ENCODE measurements around the gene PHACTR2.
A peak's percentile ranks its signal among the peaks of the same experiment; 100 is the strongest.

Gene PHACTR2

GRCh38 chr6:143742070-143742954 is 64.5 kb downstream of the PHACTR2 start:
- in situ Hi-C loops (cut with HindIII; ENCODE audit: low pct_unique_long_range_greater_than_20kb, low sequenced_read_pairs): no loop called here
- DNase-seq (ENCODE audit: low read depth in 1 of 2, low spot score in 1 of 2): no peak
- no peak for TF ChIP-seq JUND (IDR thresholded peaks at IDR 0.05; ENCODE audit: low read depth)

GRCh38 chr6:143742955-143743255 is 65.1 kb downstream of the PHACTR2 start:
- DNase-seq (ENCODE audit: low read depth in 1 of 2, low spot score in 1 of 2): no peak
- in situ Hi-C loops (cut with HindIII; ENCODE audit: low pct_unique_long_range_greater_than_20kb, low sequenced_read_pairs): no loop called here
- no peak for TF ChIP-seq JUND (IDR thresholded peaks at IDR 0.05; ENCODE audit: low read depth)

- no peak for TF ChIP-seq JUND (IDR thresholded peaks at IDR 0.05; ENCODE audit: low read depth)
- DNase-seq (ENCODE audit: low read depth in 1 of 2, low spot score in 1 of 2): peak in 1 of 2 experiments; percentile 42
- in situ Hi-C loops (cut with HindIII; ENCODE audit: low pct_unique_long_range_greater_than_20kb, low sequenced_read_pairs): no loop called here
Measured at GRCh38 chr6:143743301-143744166, 65.8 kb downstream of the PHACTR2 start.

DNA sequence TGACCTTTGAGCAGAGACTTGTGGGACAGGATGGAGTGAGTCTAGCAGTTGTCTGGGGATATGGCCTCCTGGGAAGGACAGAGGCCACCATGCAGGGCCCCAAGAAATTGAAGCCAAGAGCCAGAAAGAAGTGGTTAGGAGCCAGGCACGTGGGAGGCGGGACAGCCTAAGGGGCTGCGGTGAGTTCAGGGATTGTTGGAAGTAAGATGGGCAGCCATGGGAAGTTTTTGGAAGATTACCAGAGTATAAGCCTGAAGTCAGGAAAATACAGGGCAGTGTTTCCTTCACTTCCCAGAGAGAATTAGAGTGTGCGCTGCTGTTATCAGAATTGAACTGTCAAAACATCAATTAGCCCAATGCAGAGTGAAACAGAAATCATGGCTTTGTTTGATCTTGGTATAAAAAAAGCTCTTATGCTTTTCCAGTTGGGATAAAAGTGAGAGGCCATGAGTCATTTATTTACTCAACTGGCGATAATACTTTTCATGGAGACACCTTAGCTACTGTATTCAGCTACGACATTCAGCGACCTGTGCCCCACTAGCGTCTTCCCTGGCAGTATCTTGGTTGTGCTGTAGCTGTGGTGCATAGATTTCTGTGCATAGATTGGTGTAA is 66.9 kb downstream of the PHACTR2 start:
- in situ Hi-C loops (cut with HindIII; ENCODE audit: low pct_unique_long_range_greater_than_20kb, low sequenced_read_pairs): no loop called here
- no peak for DNase-seq (ENCODE audit: low read depth in 1 of 2, low spot score in 1 of 2)
- TF ChIP-seq JUND (IDR thresholded peaks at IDR 0.05; ENCODE audit: low read depth): no peak

GRCh38 chr6:143745166-143746133 is 67.7 kb downstream of the PHACTR2 start:
- in situ Hi-C loops (cut with HindIII; ENCODE audit: low pct_unique_long_range_greater_than_20kb, low sequenced_read_pairs): no loop called here
- peak in 1 of 2 experiments; percentile 90 for DNase-seq (ENCODE audit: low read depth in 1 of 2, low spot score in 1 of 2)
- TF ChIP-seq JUND (IDR thresholded peaks at IDR 0.05; ENCODE audit: low read depth): no peak

DNA sequence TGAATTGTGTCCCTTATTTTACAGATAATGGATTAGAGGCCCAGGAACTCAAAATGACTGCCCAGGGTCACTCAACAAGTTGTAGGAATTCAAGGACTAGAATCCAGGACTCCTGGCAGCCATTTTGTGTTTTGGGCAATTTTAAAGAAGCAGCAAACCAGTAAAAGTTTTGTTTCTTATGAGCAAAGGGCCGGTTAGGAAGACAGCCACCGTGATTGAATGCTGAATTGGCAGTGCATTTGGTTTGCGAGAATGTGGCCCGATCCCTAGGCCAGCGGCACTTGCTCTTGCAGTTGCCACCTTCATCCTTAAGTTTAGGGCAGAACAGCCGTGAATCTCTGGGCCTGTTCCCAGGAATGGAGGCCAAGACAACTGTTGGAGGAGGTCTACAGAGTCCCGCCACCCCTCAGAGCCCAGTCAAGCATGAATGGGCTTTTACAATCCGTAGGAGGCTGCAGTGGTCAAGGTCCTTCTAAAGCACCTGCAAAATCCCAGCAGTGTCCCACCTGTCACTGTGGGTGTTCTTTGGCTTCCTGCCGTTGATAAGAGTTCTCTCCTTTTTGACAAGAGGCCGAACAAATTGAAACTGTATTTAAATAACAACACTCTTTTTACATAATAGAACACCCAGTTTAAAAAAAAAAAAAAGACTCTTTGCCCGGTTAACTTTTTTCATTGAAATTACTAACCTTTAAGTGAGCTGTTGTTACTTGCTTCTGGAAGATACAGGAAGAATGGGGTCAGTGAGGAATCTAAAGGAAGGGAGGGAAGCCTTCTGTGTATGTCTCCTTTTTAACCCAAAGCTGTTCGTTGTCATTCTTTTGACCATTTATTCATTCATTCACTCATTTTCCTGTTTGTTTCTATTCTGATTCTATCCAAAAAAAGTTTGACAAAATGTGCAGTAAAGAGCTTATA is 68.7 kb downstream of the PHACTR2 start:
- in situ Hi-C loops (cut with HindIII; ENCODE audit: low pct_unique_long_range_greater_than_20kb, low sequenced_read_pairs): no loop called here
- no peak for TF ChIP-seq JUND (IDR thresholded peaks at IDR 0.05; ENCODE audit: low read depth)
- DNase-seq (ENCODE audit: low read depth in 1 of 2, low spot score in 1 of 2): peak in 1 of 2 experiments; percentile 4

DNA sequence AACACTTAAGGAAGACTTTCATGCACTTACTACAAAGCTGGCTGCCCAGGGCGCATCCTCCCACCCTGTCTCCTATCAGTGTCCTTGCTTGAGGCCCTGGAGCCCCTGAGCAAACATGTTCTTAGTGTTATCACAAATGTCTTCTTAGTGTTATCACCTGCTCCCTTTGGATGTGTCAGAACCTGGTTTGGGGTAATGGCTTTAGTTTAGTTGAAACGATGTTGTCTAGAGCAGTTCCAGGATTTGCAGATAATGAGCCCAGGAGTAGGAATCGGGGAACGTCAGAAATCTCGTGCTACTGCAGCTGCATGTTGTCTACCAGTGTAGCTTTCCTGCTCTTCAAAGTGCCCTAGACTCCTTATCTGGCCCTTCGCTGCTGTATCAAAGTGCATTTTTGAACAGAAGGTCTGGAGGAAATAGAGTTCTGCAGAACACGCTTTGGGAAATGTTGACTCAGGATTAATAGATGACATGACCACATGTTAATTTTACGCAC is 69.6 kb downstream of the PHACTR2 start:
- in situ Hi-C loops (cut with HindIII; ENCODE audit: low pct_unique_long_range_greater_than_20kb, low sequenced_read_pairs): no loop called here
- TF ChIP-seq JUND (IDR thresholded peaks at IDR 0.05; ENCODE audit: low read depth): no peak
- DNase-seq (ENCODE audit: low read depth in 1 of 2, low spot score in 1 of 2): no peak

GRCh38 chr6:143749891-143750290 is 72.1 kb downstream of the PHACTR2 start:
- no peak for DNase-seq (ENCODE audit: low read depth in 1 of 2, low spot score in 1 of 2)
- in situ Hi-C loops (cut with HindIII; ENCODE audit: low pct_unique_long_range_greater_than_20kb, low sequenced_read_pairs): no loop called here
- TF ChIP-seq JUND (IDR thresholded peaks at IDR 0.05; ENCODE audit: low read depth): no peak

GRCh38 chr6:143750877-143751276 is 73.1 kb downstream of the PHACTR2 start:
- DNase-seq (ENCODE audit: low read depth in 1 of 2, low spot score in 1 of 2): no peak
- in situ Hi-C loops (cut with HindIII; ENCODE audit: low pct_unique_long_range_greater_than_20kb, low sequenced_read_pairs): no loop called here
- no peak for TF ChIP-seq JUND (IDR thresholded peaks at IDR 0.05; ENCODE audit: low read depth)

DNA sequence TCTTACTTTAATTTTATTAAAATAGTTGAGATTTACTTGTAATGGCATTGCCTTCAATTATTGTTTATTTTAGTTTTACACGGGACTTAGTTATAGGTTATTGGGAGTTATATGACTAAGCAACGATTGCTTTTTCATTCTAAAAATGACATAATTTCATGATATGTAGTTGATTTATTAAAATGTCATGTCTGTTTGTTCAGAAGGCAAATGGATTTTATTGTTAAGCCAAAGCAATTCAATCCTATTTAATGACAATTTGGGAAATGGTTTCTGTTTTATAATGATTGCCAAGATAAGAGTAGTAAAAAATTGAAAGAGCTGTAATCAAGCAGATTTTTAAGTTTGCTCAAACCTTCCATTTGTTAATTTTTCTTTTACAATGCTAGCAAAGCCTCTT is 74.7 kb downstream of the PHACTR2 start:
- no peak for DNase-seq (ENCODE audit: low read depth in 1 of 2, low spot score in 1 of 2)
- no peak for TF ChIP-seq JUND (IDR thresholded peaks at IDR 0.05; ENCODE audit: low read depth)
- in situ Hi-C loops (cut with HindIII; ENCODE audit: low pct_unique_long_range_greater_than_20kb, low sequenced_read_pairs): no loop called here

DNA sequence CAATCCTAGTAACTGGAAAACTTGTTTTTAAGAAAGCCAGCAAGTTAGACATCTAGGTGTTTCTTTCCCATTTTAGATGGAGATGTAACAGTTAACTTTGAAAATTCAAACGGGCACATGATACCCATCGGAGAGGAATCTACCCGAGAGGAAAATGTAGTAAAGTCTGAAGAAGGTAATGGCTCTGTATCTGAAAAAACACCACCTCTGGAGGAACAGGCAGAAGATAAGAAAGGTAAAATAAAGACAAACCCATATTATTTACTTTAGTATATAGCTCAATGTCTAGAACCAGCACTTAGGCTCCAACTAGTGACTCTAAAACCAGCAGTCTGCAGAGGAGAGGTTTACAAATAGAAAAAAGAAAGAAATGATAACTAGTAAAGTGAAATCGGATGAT is 75.9 kb downstream of the PHACTR2 start:
- in situ Hi-C loops (cut with HindIII; ENCODE audit: low pct_unique_long_range_greater_than_20kb, low sequenced_read_pairs): no loop called here
- DNase-seq (ENCODE audit: low read depth in 1 of 2, low spot score in 1 of 2): no peak
- no peak for TF ChIP-seq JUND (IDR thresholded peaks at IDR 0.05; ENCODE audit: low read depth)
